Measurements from ENCODE around the gene TBC1D3I. TPM values are rescaled to one million over a fixed set of nuclear protein-coding genes. Genes with fewer than 3 reads are reported as not detected.

Gene TBC1D3I
- 0.20 to 0.46 TPM (median 0.23 TPM) in 5 replicates for total RNA-seq (2022; extraction: Qiagen RNA extraction; ENCODE audit: low read depth)

GRCh38 chr17:36264470-36264869 is at the start of gene TBC1D3I:
TBC1D3I (minus strand) TSS chr17:36264570; CDS start chr17:36262985, 1,585 bp downstream.

GRCh38 chr17:36210439-36211211 is 53.7 kb downstream of the TBC1D3I start, which contains the start of gene CCL4L2:
CCL4L2 (plus strand) TSS chr17:36211063.

Other genes starting within 250 kb of the TBC1D3I start
- not detected in 5 replicates for gene CCL23, start 246.6 kb downstream of the TBC1D3I start, total RNA-seq (2022; extraction: Qiagen RNA extraction; ENCODE audit: low read depth)
- gene CCL18, start 200.3 kb downstream of the TBC1D3I start, total RNA-seq (2022; extraction: Qiagen RNA extraction; ENCODE audit: low read depth): 0.38 TPM in 1 of 5 replicates, not detected in the others
- not detected in 5 replicates for gene CCL3, start 174.4 kb downstream of the TBC1D3I start, total RNA-seq (2022; extraction: Qiagen RNA extraction; ENCODE audit: low read depth)
- not detected in 5 replicates for gene CCL4, start 160.7 kb downstream of the TBC1D3I start, total RNA-seq (2022; extraction: Qiagen RNA extraction; ENCODE audit: low read depth)
- gene TBC1D3B, start 87.9 kb downstream of the TBC1D3I start, total RNA-seq (2022; extraction: Qiagen RNA extraction; ENCODE audit: low read depth): 1.5 to 4.3 TPM (median 3.4 TPM) in 5 replicates
- not detected in 5 replicates for gene CCL3L1, start 67.8 kb downstream of the TBC1D3I start, total RNA-seq (2022; extraction: Qiagen RNA extraction; ENCODE audit: low read depth)
- gene CCL4L2, start 53.5 kb downstream of the TBC1D3I start, total RNA-seq (2022; extraction: Qiagen RNA extraction; ENCODE audit: low read depth): not detected in 5 replicates
- gene TBC1D3G, start 59.3 kb upstream of the TBC1D3I start, total RNA-seq (2022; extraction: Qiagen RNA extraction; ENCODE audit: low read depth): not detected in 5 replicates
- not detected in 5 replicates for gene TBC1D3H, start 123.9 kb upstream of the TBC1D3I start, total RNA-seq (2022; extraction: Qiagen RNA extraction; ENCODE audit: low read depth)
- 76.2 to 89.2 TPM (median 80.7 TPM) in 5 replicates for gene ZNHIT3, start 222.1 kb upstream of the TBC1D3I start, total RNA-seq (2022; extraction: Qiagen RNA extraction; ENCODE audit: low read depth)